Measurements from ENCODE around the gene RADIL. TPM values are rescaled to one million over a fixed set of nuclear protein-coding genes. Genes with fewer than 3 reads are reported as not detected.

The RADIL gene
- total RNA-seq, 4 donors from 2014 or later = 1.0 to 10.1 (median 6.6) TPM

- H3K27ac ChIP-seq = no peak overlapping the region
- H3K4me1 ChIP-seq = no peaks in the 10 kb centered on the region
- no peak for DNase-seq
- no peaks in the 10 kb centered on the region for H3K36me3 ChIP-seq
- no peak overlapping the region for H3K4me3 ChIP-seq
- intact Hi-C loops (cut with DNase I; ENCODE audit: low total_unique reads) = loop anchor here (10.0 kb wide), 1 partner anchor 95 kb away; the partner anchor contains the start of gene RADIL
- H3K9me3 ChIP-seq = no peaks in the 10 kb centered on the region
- TF ChIP-seq POLR2A (IDR thresholded peaks at IDR 0.05) (no peak), CTCF (IDR thresholded peaks at IDR 0.05) (no peak)
- H3K27me3 ChIP-seq = no peaks in the 10 kb centered on the region
These were observed 93.4 kb downstream of the RADIL start for GRCh38 chr7:4790078-4790465.

GRCh38 chr7:4789194-4790077 lies 94.1 kb downstream of the RADIL start:
- DNase-seq = no peak
- no peak overlapping the region for H3K4me3 ChIP-seq
- H3K9me3 ChIP-seq = no peaks in the 10 kb centered on the region
- no peak overlapping the region for H3K27ac ChIP-seq
- TF ChIP-seq CTCF (IDR thresholded peaks at IDR 0.05) (no peak), POLR2A (IDR thresholded peaks at IDR 0.05) (no peak)
- intact Hi-C loops (cut with DNase I; ENCODE audit: low total_unique reads) = loop anchor here (10.0 kb wide), 1 partner anchor 95 kb away; the partner anchor contains the start of gene RADIL
- H3K4me1 ChIP-seq = no peaks in the 10 kb centered on the region
- H3K27me3 ChIP-seq = no peaks in the 10 kb centered on the region
- no peaks in the 10 kb centered on the region for H3K36me3 ChIP-seq

- intact Hi-C loops (cut with DNase I; ENCODE audit: low total_unique reads) = no loop called here
- Histone ChIP-seq H3K27me3 (no peaks in the 10 kb centered on the region), H3K36me3 (no peaks in the 10 kb centered on the region), H3K27ac (no peak overlapping the region), H3K9me3 (no peaks in the 10 kb centered on the region), H3K4me1 (no peaks in the 10 kb centered on the region), H3K4me3 (no peak overlapping the region)
- TF ChIP-seq CTCF (IDR thresholded peaks at IDR 0.05) (no peak), POLR2A (IDR thresholded peaks at IDR 0.05) (no peak)
- DNase-seq = no peak
These were observed 94.8 kb downstream of the RADIL start for GRCh38 chr7:4788627-4789189.

GRCh38 chr7:4787947-4788626 lies 95.4 kb downstream of the RADIL start:
- Histone ChIP-seq H3K36me3 (no peaks in the 10 kb centered on the region), H3K9me3 (no peaks in the 10 kb centered on the region), H3K4me1 (no peaks in the 10 kb centered on the region), H3K27ac (no peak overlapping the region), H3K4me3 (no peak overlapping the region), H3K27me3 (no peaks in the 10 kb centered on the region)
- intact Hi-C loops (cut with DNase I; ENCODE audit: low total_unique reads) = no loop called here
- DNase-seq = no peak
- no peak for TF ChIP-seq CTCF (IDR thresholded peaks at IDR 0.05)
- no peak for TF ChIP-seq POLR2A (IDR thresholded peaks at IDR 0.05)

GRCh38 chr7:4787541-4787940 lies 96.0 kb downstream of the RADIL start:
- H3K27me3 ChIP-seq = no peaks in the 10 kb centered on the region
- no peaks in the 10 kb centered on the region for H3K36me3 ChIP-seq
- H3K27ac ChIP-seq = no peak overlapping the region
- no peak for DNase-seq
- no peaks in the 10 kb centered on the region for H3K9me3 ChIP-seq
- intact Hi-C loops (cut with DNase I; ENCODE audit: low total_unique reads) = no loop called here
- H3K4me3 ChIP-seq = no peak overlapping the region
- H3K4me1 ChIP-seq = no peaks in the 10 kb centered on the region
- no peak for TF ChIP-seq CTCF (IDR thresholded peaks at IDR 0.05)
- TF ChIP-seq POLR2A (IDR thresholded peaks at IDR 0.05) = no peak

All from uterus (tissue), 4 donors.